Thyroid gland (tissue), 4 donors: Measurements from ENCODE around the gene C3AR1.

ENCODE experiments used
- CTCF ChIP-seq, 6 experiments: fragments of 200-600 bp in 3 of 6; fragments of 450-650 bp in 3 of 6; sonication (generic) in 3 of 6; IDR thresholded peaks; one replicate each; pipeline ENCODE4 v1.5.1; 2016 to 2019; ENCODE audit warnings: antibody characterized with exemption in 6 of 6, mild to moderate bottlenecking in 2 of 6, inconsistent platforms in 1 of 6, moderate library complexity in 1 of 6
- POLR2A ChIP-seq, 2 donors: fragments of 450-650 bp; IDR thresholded peaks; one replicate each; pipeline ENCODE4 v1.6.1; 2017; ENCODE audit warnings: antibody characterized with exemption in 2 of 2, mild to moderate bottlenecking in 2 of 2, moderate library complexity in 1 of 2

GRCh38 chr12:8037947-8038346 is 28.2 kb downstream of the C3AR1 start:
- TF ChIP-seq CTCF (IDR thresholded peaks at IDR 0.05) (no peak), POLR2A (IDR thresholded peaks at IDR 0.05) (no peak)
